ENCODE measurements around the gene ATAD2B.

Gene ATAD2B

GRCh38 chr2:23721454-23721826, 205.5 kb downstream of the ATAD2B start:
- no peak for DNase-seq
- H3K9me3 ChIP-seq: peaks cover 0 to 13% (median 0%) of the 10 kb centered on the region in 3 donors
- peaks cover 0 to 10% (median 0%) of the 10 kb centered on the region in 4 donors for H3K4me1 ChIP-seq
- no peak for TF ChIP-seq CTCF (IDR thresholded peaks at IDR 0.05)
- intact Hi-C loops (cut with DNase I; ENCODE audit: low total_unique reads): no loop called here
- no peak overlapping the region for H3K27ac ChIP-seq
- no peak overlapping the region for H3K4me3 ChIP-seq
- no peaks in the 10 kb centered on the region for H3K27me3 ChIP-seq
- peaks cover 9 to 38% (median 26%) of the 10 kb centered on the region in 3 donors for H3K36me3 ChIP-seq

GRCh38 chr2:23720705-23721453, 206.0 kb downstream of the ATAD2B start:
- Histone ChIP-seq H3K4me1 (peaks cover 0 to 10% (median 0%) of the 10 kb centered on the region in 4 donors), H3K4me3 (no peak overlapping the region), H3K27ac (no peak overlapping the region), H3K27me3 (no peaks in the 10 kb centered on the region), H3K36me3 (peaks cover 6 to 33% (median 22%) of the 10 kb centered on the region in 3 donors), H3K9me3 (peaks cover 0 to 13% (median 0%) of the 10 kb centered on the region in 3 donors)
- intact Hi-C loops (cut with DNase I; ENCODE audit: low total_unique reads): no loop called here
- no peak for DNase-seq
- no peak for TF ChIP-seq CTCF (IDR thresholded peaks at IDR 0.05)

- no peak for TF ChIP-seq CTCF (IDR thresholded peaks at IDR 0.05)
- no peak overlapping the region for H3K27ac ChIP-seq
- no peak for DNase-seq
- intact Hi-C loops (cut with DNase I; ENCODE audit: low total_unique reads): no loop called here
- no peaks in the 10 kb centered on the region for H3K27me3 ChIP-seq
- peaks cover 0 to 10% (median 0%) of the 10 kb centered on the region in 4 donors for H3K4me1 ChIP-seq
- peaks cover 0 to 13% (median 0%) of the 10 kb centered on the region in 3 donors for H3K9me3 ChIP-seq
- peaks cover 6 to 21% (median 14%) of the 10 kb centered on the region in 3 donors for H3K36me3 ChIP-seq
- no peak overlapping the region for H3K4me3 ChIP-seq
Observed at GRCh38 chr2:23719716-23720115, 207.2 kb downstream of the ATAD2B start.

- no peak for DNase-seq
- Histone ChIP-seq H3K9me3 (peaks cover 0 to 13% (median 0%) of the 10 kb centered on the region in 3 donors), H3K36me3 (peaks cover 6 to 18% (median 11%) of the 10 kb centered on the region in 3 donors), H3K27ac (no peak overlapping the region), H3K4me3 (no peak overlapping the region), H3K27me3 (no peaks in the 10 kb centered on the region), H3K4me1 (peaks cover 0 to 10% (median 0%) of the 10 kb centered on the region in 4 donors)
- intact Hi-C loops (cut with DNase I; ENCODE audit: low total_unique reads): no loop called here
- no peak for TF ChIP-seq CTCF (IDR thresholded peaks at IDR 0.05)
Observed at GRCh38 chr2:23718931-23719700, 207.8 kb downstream of the ATAD2B start.

- no peak for DNase-seq
- Histone ChIP-seq H3K27ac (no peak overlapping the region), H3K4me3 (no peak overlapping the region), H3K9me3 (no peaks in the 10 kb centered on the region), H3K4me1 (peaks cover 0 to 13% (median 4%) of the 10 kb centered on the region in 4 donors), H3K36me3 (peaks cover 8 to 11% (median 8%) of the 10 kb centered on the region in 3 donors), H3K27me3 (no peaks in the 10 kb centered on the region)
- TF ChIP-seq CTCF (IDR thresholded peaks at IDR 0.05): no peak
- intact Hi-C loops (cut with DNase I; ENCODE audit: low total_unique reads): no loop called here
Observed at GRCh38 chr2:23713351-23713750, 213.6 kb downstream of the ATAD2B start.

Measured in tibial artery (tissue), 4 donors.